Nucleus accumbens (tissue), 56 donors: Measurements from ENCODE around the gene DPEP2.
"Not testable (repeated sequence)": the region's sequence is repeated elsewhere in the genome, so short reads cannot be mapped to it uniquely, and the experiment has no call there.

ENCODE experiments used
- DNase-seq, 56 donors: peaks; one replicate each; lab custom pipeline; 2025; lab: John Stamatoyannopoulos, UW

The DPEP2 gene

DNA sequence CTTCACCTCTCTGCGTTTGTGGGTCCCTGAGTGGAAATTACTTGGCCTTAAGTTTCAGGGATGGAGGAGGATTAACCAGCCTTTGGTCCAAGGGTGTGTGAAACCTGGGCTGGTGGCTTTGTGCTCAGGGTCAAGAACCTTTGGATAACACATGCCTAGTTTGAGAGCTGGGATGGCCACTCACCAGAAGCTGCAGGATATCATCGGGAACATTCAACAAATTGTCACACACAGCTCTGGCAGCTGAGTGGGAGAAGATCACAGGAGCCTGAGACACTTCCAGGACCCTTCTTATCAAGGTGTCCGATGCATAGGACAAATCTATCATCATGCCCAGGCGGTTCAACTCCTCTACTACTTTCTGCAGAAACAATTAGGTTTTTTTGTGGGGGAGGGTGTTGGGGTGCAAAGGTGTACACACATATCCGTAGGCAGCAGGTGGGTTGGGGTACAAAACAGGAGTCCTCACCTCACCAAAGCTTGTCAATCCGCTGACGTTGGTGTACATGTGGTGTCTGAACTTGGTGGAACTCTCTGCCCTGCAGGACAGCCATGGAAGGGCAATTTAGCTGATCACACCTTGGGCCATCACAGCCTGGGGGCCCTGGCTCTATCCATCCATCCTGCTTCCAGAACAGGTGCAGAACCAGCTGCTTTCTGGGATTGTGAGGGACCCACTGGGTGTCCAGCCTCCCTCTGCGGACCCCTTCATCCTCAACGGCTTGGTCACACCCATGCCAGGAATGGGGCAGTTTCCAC is 21.6 kb downstream of the DPEP2 start:
- no peak for DNase-seq

DNA sequence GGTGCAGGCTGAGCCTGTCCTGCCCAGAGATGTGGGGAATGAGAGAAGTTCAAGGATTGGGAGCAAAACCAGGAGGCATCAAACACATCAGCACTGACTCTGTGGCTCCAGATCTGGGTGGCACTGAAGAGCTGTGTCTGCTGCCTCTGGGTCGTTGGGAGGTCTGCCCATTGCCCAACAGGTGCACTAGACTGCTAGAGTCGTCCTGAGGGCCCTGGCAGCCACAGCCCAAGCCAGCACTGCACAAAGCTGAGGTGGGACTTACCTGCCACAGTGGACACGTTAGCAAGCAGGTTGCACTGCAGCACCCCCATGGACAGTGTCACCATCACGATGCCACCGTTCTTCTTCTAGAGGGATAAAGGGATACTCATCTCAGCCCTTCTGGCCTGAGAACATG is 22.3 kb downstream of the DPEP2 start:
- no peak for DNase-seq

DNA sequence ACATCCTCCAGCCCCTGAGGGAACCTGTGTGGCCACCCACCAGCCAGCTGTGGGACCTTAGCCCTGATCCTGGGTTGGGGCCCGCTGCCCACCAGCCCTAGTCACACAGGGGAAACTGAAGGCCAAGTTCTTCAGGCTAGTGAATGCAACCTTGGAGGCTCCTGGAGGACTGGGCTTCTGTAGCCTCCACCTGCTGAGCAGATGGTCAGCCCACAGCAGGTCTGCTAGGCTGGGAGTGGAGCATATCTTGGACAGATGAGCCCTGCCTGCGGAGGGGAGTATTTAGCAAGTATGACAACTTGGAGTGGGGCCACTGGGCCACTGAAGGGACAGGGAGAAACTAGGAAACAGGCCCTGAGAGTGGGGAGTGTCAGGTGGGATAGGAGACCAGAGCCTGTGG is 23.1 kb downstream of the DPEP2 start:
- DNase-seq: no peak

DNA sequence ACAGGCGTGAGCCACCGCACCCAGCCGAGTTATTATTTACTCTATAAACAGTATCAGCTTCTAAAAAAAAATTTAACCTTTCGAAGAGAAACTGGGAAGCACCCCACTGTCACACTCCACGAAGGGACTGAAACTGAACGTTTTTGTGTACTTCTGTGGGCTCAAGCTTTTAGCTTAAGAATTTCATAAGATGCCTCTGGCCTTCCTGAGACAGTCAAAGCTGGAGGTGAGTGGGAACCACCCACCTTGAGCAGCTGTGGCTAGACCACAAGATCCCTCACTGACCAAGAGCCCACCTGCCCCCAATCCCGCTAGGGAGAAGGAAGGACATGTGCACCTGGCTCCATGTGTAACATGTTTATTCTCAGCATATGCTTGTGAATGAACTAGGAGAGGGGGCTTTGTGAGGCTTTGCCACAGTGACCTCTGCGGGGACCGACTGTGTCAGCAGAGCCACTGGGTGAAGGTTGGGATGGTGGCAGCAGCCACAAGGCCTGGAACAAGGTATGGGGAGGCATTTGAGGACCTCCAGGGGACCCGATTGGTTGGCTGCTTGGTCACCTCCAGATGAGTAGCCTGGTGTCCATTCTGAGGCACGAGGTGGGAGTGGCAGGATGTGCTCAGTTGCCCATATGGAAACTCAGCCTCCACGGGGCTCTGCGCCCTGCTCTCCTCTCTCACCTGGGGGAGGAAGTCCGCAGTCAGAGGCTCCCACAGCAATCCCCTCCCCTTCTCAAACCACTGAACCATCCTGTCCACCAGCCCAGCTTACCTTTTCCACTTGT is 23.8 kb downstream of the DPEP2 start:
- DNase-seq: no peak

DNA sequence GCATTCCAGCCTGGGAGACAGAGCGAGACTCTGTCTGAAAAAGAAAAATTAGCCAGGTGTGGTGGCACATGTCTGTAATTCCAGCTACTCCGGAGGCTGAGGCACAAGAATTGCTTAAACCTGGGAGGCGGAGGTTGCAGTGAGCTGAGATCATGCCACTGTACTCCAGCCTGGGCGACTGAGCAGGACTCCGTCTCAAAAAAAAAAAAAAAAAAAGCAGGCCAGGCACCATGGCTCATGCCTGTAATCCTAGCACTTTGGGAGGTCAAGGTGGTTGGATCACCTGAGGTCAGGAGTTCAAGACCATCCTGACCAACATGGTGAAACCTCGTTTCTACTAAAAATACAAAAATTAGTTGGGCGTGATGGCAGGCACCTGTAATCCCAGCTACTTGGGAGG is 27.0 kb downstream of the DPEP2 start:
- DNase-seq: not testable (repeated sequence)

DNA sequence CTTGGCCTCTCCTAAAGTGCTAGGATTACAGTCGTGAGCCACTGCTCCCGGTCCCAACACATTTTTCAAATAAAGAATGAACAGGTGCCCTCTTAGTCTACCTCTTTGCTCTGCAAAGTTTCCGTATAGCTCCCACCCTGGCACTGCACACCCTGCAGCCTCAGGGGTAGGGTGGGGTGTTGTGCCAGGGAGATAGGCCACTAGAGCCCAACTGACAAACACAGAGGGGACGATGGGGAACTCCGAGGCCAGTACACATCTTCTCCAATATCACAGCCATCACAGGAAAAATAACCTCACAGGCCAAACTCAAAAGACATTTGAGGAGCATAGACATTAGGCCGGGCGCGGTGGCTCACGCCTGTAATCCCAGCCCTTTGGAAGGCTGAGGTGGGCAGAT is 28.2 kb downstream of the DPEP2 start:
- DNase-seq: no peak

DNA sequence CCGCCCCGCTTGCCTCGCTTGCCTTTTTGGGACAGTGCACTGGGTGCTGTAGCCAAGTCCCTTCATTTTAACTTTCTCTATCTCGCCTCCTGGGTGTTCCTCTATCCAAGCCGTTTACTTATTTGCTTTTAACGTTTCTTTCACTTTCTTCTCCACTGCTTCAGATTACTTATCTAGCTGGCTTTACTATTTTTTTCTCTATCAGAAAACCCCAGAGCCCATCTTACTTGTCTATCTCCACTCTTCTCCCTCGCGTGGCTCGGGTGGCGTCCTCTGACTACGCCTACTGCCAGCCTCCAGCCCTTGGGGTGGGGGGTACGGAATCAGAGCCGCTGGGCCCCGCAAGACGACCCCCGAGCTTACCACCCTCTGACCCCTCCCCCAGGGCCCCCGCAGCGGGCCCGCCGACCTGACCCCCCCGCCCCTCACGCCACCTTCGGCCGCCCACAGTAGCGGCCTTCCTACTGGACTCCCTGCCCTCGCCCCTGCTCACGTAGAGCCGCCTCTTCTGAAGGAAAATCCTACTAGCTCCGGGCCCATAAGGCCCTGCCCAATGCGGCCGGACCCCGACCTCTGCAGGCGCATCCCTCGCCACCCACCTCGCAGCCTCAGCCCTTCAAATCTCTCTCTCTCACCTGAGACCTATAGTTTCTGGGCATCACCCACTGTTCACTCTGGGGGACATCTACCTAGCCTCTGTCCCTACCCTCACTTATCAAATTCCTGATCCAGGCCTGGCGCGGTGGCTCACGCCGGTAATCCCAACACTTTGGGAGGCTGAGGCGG is 29.8 kb downstream of the DPEP2 start:
- no peak for DNase-seq

DNA sequence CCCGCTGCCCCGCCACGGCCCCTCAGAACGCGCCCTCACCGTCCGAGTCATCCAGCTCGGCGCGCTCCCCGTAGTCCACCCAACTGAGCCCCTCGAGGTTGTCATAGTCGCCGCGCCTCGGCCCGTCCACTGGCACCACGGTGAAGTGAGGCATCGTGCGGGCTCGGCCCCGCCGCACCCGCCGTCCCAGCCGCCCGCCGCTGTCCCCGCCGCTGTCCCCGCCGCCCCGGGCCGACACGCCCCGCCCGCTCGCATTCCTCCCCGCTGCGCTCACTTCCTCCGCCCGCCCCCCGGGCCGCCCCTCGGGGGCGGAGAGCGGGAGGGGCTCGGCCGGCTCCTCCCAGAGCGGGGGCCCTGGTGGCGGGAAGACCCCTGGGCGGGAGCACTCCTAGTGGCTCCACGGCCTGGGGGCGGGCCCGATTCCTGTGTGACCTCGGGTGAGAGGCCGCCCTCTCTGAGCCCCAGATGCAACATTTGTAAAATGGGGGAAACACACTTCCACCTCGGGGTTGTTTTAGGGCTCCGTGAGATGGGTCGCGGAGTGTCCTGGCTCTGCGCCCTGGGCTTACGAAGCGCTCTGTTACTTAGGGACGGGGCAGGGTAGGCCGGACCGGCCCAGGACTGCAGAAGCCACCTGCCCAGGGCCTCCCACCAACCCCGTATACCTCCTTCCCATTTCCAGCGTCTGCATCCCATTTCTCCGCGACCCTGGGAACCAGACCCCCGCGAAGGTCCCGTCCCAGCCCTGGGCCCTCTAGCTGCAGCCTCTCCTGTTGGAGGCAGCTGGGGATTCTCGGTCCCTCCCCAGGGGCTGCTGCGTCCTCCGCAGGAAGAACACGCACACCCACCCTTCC is 30.7 kb downstream of the DPEP2 start, which contains the start of gene SLC12A4:
Gene SLC12A4 (minus strand): TSS at position 238 of the 854 bp plus-strand sequence. CDS start 84 bp downstream, at position 154.
- DNase-seq: peak in 47 of 56 donors; percentile 12 to 82 (median 42)

DNA sequence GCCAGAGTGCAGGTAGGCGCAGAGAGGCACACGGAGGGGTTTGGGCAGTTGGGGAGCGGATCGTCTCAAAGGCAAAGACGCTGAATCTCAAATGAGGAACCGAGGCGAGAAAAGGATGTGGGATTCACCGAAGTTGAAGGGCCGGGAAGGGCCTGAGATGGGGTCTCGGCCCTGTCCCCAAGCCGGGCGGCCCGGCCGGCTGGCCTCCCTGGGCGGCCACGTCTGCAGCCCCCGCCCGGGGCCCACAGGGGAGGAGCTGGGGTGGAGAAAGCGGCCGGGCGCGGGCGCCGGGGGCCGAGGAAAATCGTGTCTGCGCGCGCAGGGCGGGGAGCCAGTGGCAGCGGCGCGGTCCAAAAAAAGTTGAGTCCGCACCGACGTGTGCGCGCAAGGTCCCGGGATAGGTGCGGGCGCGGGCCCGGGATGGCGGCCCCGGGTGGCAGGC is 31.3 kb downstream of the DPEP2 start:
- peak in 1 of 56 donors; percentile 44 for DNase-seq

DNA sequence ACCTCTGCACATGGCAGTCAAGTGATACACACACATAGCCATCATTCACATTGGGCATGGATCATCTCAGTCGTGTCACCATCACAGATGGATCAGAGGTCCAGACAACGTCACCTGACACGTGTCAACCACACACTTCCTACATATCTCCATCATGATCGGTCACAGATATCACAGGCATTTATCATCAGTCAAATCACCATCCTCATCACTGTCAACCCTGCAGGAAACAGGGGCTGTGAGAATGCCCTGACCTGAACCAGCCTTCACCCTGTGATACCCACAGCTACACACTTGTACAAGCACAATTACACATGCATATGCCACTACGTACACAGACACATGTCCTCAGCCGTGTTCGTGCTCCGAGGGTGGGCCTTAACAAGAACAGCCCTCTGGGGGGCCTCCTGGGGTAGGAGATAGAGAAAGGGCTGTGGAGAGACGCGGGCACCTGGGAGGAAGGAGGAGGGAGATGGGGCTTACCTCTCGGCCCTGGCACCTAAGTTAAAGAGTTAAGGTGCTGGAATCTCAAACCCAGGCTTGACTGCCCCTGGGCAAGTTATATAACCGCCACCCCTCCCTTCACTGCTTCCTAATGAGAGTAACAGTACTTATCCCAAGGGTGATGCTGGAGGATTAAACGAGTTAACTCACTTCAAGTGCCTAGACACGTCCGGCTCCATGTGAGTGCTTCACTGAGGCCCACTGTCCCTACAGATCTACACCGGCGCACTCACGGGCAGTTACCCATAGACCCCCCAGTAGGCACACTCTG is 31.9 kb downstream of the DPEP2 start:
- DNase-seq: no peak

DNA sequence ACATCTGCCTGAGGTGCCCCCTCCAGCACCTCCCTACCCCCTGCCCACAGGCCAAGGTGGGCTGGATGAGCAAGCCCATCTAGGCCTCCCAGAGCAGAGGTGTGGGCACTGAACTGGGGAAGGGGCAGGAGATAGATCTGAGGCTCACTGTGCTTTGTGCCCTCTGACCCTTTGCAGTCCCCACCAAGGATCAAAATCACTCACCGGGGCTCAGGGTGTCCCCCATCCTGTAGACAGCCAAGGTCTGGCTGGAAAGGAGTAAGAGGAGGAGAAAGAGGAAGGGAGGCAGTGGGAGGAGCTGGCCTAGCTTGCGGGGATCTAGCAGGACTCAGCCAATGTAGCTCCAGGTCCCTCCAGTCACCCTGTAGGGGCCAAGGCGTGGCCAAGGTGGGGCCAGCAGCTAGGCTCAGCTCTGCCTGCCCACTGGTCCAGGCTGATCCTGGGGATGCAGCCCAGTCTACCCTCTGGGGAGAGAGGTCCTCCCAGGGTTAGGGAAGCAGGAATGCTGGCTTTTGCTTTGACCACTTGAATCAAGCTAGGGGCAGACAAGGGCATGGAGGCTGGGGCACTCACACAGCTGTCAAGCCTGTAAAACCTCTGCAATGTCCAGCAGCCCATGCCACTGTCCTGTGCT is 32.6 kb downstream of the DPEP2 start:
- DNase-seq: no peak

DNA sequence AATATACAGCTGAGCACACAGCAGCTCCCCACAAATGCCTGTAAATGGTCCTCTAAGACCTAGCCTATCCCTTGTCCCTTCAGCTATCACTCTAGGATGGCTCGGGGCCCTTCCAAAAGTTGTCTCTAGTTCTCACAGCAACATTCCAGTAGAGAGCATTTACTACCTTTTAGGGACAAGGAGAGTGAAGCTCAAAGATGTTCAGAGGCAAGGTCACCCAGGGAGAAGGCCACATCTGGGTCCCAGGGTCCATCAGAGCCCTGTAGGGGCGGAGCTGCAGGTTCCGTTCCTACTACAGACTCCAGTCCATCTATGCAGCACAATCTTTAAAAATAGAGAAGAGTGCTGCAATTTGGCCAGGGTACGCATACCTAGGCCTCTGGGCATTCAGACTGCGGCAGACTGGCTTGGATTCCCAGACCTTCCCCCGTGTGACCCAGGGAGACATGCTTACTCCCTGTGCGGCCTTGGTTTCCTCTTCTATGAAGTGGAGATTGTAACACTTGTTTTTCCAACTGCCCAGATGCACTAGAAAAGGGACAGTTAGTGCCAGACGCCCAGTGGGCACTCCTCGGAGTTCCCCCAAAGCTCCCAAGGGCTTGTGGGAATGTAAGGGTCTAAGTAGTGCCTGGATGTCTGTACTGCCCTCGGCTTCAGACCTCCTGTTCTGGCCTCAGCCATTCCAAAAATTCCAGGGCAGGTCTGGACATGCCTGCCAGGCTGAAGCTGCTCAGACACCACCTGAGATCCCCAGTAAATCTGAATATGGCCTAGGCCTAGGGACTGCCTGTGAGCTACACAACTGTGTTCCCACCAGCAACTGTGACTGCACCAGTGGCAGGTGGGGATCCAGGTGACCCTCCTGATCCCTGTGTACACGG is 33.4 kb downstream of the DPEP2 start:
- no peak for DNase-seq

DNA sequence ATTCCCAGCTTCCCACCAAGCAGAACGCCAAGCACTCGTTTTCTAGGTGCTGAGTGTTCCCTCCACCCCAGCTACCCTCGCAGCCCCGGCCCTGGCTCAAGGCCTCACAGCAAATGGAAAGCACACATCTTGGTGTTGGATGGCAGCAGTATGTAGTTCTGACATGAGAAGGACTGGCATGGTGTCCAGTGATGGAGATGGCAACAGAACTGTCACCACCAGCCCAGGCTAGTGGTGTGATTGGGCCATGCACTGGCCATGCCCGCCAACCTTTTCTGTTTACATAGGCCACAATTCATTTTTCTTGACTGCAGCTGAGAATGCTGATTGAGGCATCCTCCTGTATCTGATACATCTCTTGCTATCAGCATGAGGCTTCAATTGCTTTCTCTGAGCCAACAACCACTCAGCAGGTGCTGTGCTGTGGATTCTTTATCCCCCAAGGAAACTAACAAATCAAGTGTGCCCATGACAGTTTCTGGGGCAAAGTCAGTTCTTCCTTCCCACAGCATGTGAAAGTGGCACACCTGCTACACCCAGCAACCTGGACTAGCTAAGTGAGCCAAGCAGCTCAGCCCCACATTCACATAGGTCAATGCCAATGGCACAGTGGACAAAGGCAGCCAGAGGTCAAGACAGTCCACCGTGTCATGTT is 34.7 kb downstream of the DPEP2 start:
- no peak for DNase-seq

DNA sequence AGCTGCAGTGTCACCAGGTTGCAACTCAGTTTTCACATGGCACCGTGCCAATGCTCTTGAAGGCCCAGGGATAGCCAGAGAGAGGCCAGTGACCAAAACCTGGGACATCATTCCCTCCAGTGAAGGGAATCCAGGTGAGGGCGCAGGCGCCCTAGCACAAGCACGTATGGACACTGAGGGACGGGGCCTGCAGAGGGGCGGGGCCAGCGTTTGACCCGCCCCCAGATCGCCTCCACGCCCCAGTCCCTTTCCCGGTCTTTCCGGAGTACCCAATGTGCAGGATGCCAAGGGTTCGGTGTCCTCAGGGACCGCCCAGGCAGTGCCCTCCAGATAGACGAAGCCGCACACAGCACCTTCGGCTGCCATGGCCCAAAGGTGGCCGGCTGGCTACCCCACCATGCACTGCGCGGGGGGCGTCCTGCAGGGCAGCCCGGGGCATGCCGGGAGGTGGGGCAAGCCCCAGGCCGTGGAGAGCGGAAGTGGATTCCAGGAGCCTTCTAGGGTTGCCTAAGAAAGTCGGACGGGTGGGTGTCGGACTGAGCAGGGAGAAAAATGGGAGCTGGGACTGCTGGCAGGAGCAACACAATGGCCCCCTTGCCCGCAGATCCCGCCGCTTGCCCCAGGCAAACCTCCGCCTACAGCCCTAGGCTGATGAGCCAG is 35.5 kb downstream of the DPEP2 start:
- peak in 3 of 56 donors; percentile 26 to 61 (median 27) for DNase-seq

DNA sequence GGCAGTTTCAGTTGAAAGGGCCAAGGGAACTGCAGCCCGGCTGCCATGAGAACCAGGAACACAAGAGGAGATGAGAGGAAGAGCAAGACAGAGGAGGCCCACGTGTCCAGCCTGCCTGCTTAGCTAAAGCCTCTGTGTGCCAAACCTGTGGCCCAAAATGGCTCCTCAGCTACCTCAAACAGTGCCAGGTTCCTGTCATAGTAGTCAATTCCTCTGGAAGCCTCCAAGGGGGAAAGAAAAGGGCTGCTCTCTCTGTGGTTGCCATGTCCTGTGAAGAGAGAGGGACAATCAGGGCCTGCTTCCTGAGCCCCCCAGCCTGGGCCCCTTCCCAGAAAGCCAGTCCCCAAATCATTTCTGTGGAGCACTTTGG is 36.0 kb downstream of the DPEP2 start:
- peak in 12 of 56 donors; percentile 15 to 61 (median 36) for DNase-seq

DNA sequence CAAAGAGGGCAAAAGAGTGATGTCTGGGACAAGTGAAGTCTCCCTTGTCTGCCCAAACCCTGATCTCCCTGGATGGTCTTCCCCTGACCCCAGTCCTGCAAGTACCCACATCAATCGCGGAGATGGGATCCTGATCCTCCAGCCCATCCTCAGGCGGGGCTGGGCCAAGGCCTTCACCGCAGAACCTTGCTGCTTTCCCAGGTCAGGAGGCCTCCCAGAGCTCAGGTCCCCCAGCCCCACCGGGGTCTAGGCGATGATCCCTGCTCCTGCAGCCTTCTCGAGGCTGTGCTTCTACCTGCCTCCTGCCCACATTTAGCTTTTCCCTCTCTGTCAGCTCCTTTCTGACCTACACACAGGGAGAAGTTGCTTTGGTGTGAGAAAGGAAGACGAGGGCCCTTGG is 37.1 kb downstream of the DPEP2 start:
- no peak for DNase-seq

DNA sequence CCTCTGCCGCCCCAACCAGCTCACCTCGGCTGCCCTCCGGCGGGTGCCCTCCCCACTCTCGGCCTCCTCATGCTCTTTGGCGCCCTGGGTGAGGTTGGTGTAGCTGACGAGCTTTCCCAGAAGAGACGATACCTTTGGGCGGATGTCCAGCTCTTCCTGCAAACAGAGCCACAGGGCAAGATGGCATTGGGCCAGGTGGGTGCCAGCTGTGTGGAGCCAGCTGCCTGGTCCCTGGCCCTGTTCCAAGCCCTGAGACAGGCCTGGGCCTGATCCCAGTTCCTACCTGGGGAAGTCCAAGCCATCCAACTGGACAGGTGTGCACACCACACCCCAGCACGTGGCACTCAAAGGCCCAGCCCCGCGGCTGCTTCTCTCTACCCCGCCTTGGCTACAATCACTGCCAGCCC is 37.7 kb downstream of the DPEP2 start:
- no peak for DNase-seq
